A673 (cell line): ENCODE measurements around the gene OR12D2. TPM values are rescaled to one million over a fixed set of nuclear protein-coding genes. Genes with fewer than 3 reads are reported as not detected.

ENCODE experiments used
- BruUV-seq: library from RNA; stranded (reverse); fragments of 400-500 nt; replicated peaks from 2 replicates; lab custom pipeline; 2021; lab: Mats Ljungman, UMichigan
- CTCF ChIA-PET: fragments of 300-600 bp; sonication (Branson Sonifier 250); formaldehyde crosslinking; loops from one replicate; lab custom pipeline; 2022; ENCODE audit warnings: antibody characterized with exemption; lab: Charles Lee
- POLR2A ChIA-PET: fragments of 300-600 bp; sonication (Branson Sonifier 250); formaldehyde crosslinking; loops from one replicate; lab custom pipeline; 2022; ENCODE audit warnings: antibody characterized with exemption; ENCODE audit not compliant: low non-redundant PET; lab: Charles Lee
- DNase-seq: peaks from one replicate; pipeline ENCODE4 v3.0.0-alpha.2; 2015; ENCODE audit warnings: low spot score
- H3K27ac ChIP-seq: fragments of 200-600 bp; sonication (generic); 2 replicates; pipeline ENCODE4 v1.5.1; 2016; ENCODE audit warnings: mixed run types, low read depth, mild to moderate bottlenecking, mixed read lengths, antibody characterized with exemption, low read length; ENCODE audit not compliant: poor library complexity, severe bottlenecking
- H3K27me3 ChIP-seq: fragments of 200-600 bp; sonication (generic); replicated peaks from 2 replicates; pipeline ENCODE4 v1.6.1; 2017; ENCODE audit warnings: mixed run types, low read depth, mild to moderate bottlenecking, mixed read lengths, antibody characterized with exemption, low read length; ENCODE audit not compliant: insufficient read depth, poor library complexity
- H3K36me3 ChIP-seq: fragments of 200-600 bp; sonication (generic); 2 replicates; pipeline ENCODE4 v1.6.1; 2016; ENCODE audit warnings: mixed run types, mild to moderate bottlenecking, mixed read lengths, antibody characterized with exemption, low read length; ENCODE audit not compliant: insufficient read depth, poor library complexity, severe bottlenecking
- H3K4me1 ChIP-seq: fragments of 200-600 bp; sonication (generic); 2 replicates; pipeline ENCODE4 v1.6.1; 2017; ENCODE audit warnings: mixed run types, mild to moderate bottlenecking, mixed read lengths, antibody characterized with exemption, low read length; ENCODE audit not compliant: insufficient read depth, poor library complexity, severe bottlenecking
- H3K4me3 ChIP-seq: fragments of 200-600 bp; sonication (generic); 2 replicates; pipeline ENCODE4 v1.5.1; 2016; ENCODE audit warnings: low read depth, mixed run types, mild to moderate bottlenecking, mixed read lengths, low read length; ENCODE audit not compliant: poor library complexity, severe bottlenecking
- H3K9me3 ChIP-seq: fragments of 200-600 bp; sonication (generic); 2 replicates; pipeline ENCODE4 v1.6.1; 2016; ENCODE audit warnings: mixed run types, low read depth, mild to moderate bottlenecking, mixed read lengths, antibody characterized with exemption, low read length; ENCODE audit not compliant: poor library complexity, severe bottlenecking
- EZH2 ChIP-seq: fragments of 200-600 bp; sonication (generic); IDR thresholded peaks from 2 replicates; pipeline ENCODE4 v1.6.1; 2017; ENCODE audit warnings: borderline replicate concordance, low read depth, mild to moderate bottlenecking, mixed read lengths, antibody characterized with exemption, low read length; ENCODE audit not compliant: poor library complexity, severe bottlenecking
- intact Hi-C: fragments of 100-400 bp; cut with micrococcal nuclease; formaldehyde crosslinking; loops from one replicate; pipeline ENCODE4 v1.10.0; 2022; ENCODE audit not compliant: unreplicated experiment
- total RNA-seq: library from RNA; stranded (reverse); gene quantifications from 2 replicates; pipeline ENCODE4 v1.2.3, GENCODE V29; 2021
- TF ChIP-seq, protein P1 (sequence below): fragments of 300-800, 200-600 bp; sonication (generic); conservative IDR thresholded peaks from 2 replicates; pipeline ENCODE4 v1.5.1; 2017; ENCODE audit warnings: low read depth, mild to moderate bottlenecking, antibody characterized with exemption, low read length, moderate library complexity, mixed read lengths

Gene OR12D2
- total RNA-seq, 1 experiment from 2014 or later = not detected

DNA sequence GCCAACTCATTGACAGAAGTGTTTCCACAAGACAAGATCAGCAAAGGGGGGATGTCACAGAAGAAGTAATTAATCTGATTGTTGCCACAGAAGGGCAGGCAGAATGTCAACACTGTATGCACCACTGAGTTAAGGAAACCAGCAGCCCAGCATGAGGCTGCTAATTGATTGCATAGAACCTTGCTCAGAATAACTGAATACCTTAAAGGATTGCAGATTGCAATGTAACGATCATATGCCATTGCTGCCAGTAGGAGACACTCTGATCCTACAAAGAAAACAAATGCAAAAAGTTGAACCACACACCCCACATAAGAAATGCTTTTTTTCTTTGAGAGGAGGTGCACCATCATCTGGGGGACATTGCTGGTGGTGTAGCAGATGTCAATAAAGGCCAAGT, 39.8 kb upstream of the OR12D2 start:
- TF ChIP-seq EZH2 = no peak
- TF ChIP-seq, protein P1, sequence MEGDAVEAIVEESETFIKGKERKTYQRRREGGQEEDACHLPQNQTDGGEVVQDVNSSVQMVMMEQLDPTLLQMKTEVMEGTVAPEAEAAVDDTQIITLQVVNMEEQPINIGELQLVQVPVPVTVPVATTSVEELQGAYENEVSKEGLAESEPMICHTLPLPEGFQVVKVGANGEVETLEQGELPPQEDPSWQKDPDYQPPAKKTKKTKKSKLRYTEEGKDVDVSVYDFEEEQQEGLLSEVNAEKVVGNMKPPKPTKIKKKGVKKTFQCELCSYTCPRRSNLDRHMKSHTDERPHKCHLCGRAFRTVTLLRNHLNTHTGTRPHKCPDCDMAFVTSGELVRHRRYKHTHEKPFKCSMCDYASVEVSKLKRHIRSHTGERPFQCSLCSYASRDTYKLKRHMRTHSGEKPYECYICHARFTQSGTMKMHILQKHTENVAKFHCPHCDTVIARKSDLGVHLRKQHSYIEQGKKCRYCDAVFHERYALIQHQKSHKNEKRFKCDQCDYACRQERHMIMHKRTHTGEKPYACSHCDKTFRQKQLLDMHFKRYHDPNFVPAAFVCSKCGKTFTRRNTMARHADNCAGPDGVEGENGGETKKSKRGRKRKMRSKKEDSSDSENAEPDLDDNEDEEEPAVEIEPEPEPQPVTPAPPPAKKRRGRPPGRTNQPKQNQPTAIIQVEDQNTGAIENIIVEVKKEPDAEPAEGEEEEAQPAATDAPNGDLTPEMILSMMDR = no peak
- POLR2A ChIA-PET = no interaction called here
- no peak for DNase-seq
- H3K4me3 ChIP-seq = no peak overlapping the region
- no peak overlapping the region for H3K27ac ChIP-seq
- CTCF ChIA-PET = no interaction called here
- H3K9me3 ChIP-seq = no peaks in the 10 kb centered on the region
- intact Hi-C loops = no loop called here
- BruUV-seq = no TSS peak
- no peaks in the 10 kb centered on the region for H3K36me3 ChIP-seq
- no peaks in the 10 kb centered on the region for H3K4me1 ChIP-seq
- H3K27me3 ChIP-seq = peaks cover 9% of the 10 kb centered on the region

DNA sequence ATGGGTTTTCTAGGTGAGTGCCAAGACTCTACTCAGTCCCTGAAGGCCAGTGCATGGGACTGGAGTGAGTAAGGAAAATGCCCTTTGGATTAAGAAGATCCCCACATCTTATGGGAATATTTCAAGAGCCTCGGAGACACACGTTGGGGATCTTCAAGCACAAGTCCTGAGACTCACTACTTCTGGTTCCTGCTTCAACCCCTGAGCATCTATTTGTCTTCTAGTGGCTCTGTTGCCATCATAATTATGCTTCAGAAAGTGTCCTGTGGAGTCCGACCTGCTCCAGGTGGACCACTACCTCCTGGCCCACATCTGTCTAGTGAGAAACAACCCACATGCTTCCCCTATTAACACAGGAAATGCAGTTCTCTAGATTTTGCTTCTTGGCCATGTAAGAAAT, 26.7 kb upstream of the OR12D2 start, which contains the start of gene OR5V1:
OR5V1 (minus strand) TSS at position 101 of the 400 bp plus-strand sequence. CDS start 12,670 bp downstream, outside the sequence.
- no peak for DNase-seq
- no peaks in the 10 kb centered on the region for H3K4me1 ChIP-seq
- H3K27me3 ChIP-seq = peaks cover 28% of the 10 kb centered on the region
- POLR2A ChIA-PET = no interaction called here
- intact Hi-C loops = no loop called here
- no peak within 1 kb of the TSS for H3K4me3 ChIP-seq
- BruUV-seq = no TSS peak
- no peak for TF ChIP-seq EZH2
- TF ChIP-seq, protein P1 = no peak
- no peak within 1 kb of the TSS for H3K27ac ChIP-seq
- no peaks in the 10 kb centered on the region for H3K9me3 ChIP-seq
- H3K36me3 ChIP-seq = no peaks in the 10 kb centered on the region
- CTCF ChIA-PET = no interaction called here

DNA sequence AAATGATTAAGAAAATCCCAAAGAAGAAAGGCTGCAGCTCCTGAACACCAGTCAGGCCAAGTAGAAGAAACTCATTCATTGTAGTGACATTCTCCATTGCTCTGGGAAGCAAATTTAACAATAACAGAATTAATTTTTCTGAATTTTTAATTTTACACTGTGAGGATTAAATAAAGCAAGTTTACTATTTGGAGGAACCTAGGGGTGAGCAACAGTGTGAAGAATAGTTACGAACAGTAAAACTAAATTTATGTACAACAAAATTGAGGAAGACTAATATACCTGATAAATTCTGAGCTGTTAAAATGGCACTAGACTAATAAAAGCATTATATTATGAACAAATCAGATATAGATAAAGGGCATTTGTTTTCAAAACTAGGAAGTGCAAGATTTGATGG, 20.2 kb upstream of the OR12D2 start, which contains the start of gene OR12D3:
OR12D3 (minus strand) TSS at position 101 of the 400 bp plus-strand sequence; CDS start at position 97, 4 bp downstream.
- intact Hi-C loops = loop anchor here (5.0 kb wide), 1 partner anchor 212 kb away; the partner anchor contains the start of gene OR2H2
- Histone ChIP-seq H3K36me3 (no peaks in the 10 kb centered on the region), H3K27ac (no peak within 1 kb of the TSS), H3K27me3 (peaks cover 10% of the 10 kb centered on the region), H3K9me3 (no peaks in the 10 kb centered on the region), H3K4me3 (no peak within 1 kb of the TSS), H3K4me1 (no peaks in the 10 kb centered on the region)
- no peak for DNase-seq
- POLR2A ChIA-PET = no interaction called here
- TF ChIP-seq, protein P1 = no peak
- no peak for TF ChIP-seq EZH2
- CTCF ChIA-PET = no interaction called here
- no TSS peak for BruUV-seq
